ENCODE data around the gene GPI.
"Not testable (repeated sequence)": the region's sequence is repeated elsewhere in the genome, so short reads cannot be mapped to it uniquely, and the experiment has no call there.

The GPI gene

DNA sequence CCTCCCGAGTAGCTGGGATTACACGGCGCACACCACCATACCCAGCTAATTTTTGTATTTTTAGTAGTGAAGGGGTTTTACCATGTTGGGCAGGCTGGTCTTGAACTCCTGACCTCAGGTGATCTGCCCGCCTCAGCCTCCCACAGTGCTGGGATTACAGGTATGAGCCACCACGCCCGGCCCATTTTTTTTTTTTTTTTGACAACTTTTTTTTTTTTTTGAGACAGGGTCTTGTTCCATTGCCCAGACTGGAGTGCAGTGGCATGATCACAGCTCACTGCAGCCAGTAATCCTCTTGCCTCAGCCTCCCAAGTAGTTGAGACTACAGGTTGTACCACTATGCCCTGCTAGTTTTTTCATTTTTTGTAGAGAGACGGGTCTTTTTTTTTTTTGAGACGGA is 35.8 kb downstream of the GPI start:
- DNase-seq (ENCODE audit: extremely low read depth in 1 of 2, low read depth in 1 of 2), result not testable (repeated sequence)

DNA sequence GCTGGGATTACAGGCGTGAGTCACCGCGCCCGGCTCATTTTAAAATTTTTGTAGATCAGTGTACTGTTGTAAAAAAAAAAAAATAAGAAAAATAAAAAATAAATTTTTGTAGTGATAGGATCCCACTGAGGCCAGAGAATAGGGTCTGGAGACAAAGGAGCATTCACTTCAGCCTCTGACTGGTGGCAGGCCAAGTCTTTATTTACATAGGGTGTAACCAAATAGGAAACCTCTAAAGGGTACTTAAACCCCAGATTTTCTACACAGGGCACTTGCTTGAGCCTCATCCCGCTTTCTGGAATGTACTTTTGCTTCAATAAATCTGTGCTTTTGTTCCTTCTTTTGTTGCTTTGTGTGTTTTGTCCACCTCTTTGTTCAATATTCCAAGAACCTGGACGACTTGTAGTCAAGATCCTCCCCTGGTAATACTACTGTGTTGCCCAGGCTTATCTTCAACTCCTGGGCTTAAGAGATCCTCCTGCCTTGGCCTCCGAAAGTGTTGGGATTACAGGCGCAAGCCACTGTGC is 37.1 kb downstream of the GPI start:
- no peak for DNase-seq (ENCODE audit: extremely low read depth in 1 of 2, low read depth in 1 of 2)

DNA sequence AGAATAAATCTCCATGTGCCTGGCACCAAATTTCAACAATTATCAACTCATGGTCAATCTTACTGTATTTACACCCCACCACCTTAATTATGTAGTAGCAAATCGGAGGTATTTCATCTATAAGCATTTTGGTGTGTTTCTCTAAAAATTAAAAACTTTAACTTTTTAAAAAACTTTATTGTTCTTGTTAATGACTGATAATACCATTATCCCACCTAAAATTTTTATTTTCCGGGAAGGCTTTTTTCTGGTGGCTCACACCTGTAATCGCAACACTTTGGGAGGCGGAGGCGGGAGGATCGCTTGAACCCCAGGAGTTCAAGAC is 38.8 kb downstream of the GPI start:
- no peak for DNase-seq (ENCODE audit: extremely low read depth in 1 of 2, low read depth in 1 of 2)

DNA sequence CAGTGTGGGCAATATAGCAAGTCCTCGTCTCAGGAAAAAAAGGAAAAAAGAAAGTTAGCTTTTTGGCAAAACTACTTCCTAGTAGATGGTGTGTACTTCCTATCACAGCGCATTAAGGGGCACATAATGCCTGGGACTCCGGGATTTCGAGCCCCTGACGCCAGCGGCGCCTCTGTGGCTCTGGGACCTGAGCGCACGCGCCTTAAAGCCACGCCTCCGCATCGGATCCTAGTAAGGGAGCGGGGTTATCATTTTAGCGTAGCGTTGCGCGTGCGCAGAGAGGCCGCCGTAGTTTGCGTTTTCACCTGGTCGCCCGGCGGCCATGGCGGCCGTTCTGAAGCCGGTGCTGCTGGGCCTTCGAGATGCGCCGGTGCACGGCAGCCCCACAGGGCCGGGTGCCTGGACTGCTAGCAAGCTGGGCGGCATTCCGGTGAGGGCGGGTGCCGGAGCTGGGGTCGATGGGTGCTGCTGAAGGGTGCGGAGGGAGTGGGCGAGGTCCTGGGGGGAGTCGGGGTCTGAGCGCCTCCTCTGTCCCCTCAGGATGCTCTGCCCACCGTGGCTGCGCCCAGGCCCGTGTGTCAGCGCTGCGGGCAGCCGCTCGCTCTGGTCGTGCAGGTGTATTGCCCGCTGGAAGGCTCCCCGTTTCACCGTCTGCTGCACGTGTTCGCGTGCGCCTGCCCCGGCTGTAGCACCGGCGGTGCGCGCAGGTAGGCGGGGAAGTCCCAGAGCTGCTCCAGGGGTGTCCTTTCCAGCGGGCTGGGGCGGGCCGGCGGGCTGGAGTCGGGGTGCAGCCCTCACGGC is 39.3 kb downstream of the GPI start, which contains the start of gene PDCD2L:
PDCD2L (plus strand) TSS at position 291 of the 801 bp plus-strand sequence; CDS start at position 323, 32 bp downstream.
- DNase-seq (ENCODE audit: extremely low read depth in 1 of 2, low read depth in 1 of 2), result peak; percentile 82 to 92

DNA sequence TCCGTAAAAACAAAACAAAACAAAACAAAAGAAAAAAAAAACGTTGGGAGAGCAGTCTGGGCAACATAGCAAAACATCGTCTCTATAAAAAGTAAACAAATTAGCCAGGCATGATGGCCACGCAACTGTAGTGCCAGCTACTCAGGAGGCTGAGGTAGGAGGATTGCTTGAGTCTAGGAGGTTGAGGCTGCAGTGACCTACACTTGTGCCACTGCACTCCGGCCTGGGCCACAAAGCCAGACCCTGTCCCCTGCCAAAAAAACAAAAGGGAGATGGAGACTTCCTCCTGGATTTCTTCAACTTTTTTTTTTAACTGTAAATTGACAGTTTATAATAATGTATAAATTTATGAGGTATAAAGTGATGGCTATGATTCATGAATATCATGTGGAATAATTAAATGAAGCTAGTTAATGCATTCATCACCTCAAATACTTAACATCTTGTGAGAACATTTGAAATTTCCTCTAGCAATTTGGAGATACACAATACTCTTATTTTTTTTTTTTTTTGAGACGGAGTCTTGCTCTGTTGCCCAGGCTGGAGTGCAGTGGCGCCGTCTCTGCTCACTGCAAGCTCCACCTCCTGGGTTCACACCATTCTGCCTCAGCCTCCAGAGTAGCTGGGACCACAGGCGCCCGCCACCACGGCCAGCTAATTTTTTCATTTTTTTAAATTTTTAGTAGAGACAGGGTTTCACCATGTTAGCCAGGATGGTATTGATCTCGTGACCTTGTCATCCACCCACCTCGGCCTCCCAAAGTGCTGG is 41.1 kb downstream of the GPI start:
- DNase-seq (ENCODE audit: extremely low read depth in 1 of 2, low read depth in 1 of 2), result no peak

DNA sequence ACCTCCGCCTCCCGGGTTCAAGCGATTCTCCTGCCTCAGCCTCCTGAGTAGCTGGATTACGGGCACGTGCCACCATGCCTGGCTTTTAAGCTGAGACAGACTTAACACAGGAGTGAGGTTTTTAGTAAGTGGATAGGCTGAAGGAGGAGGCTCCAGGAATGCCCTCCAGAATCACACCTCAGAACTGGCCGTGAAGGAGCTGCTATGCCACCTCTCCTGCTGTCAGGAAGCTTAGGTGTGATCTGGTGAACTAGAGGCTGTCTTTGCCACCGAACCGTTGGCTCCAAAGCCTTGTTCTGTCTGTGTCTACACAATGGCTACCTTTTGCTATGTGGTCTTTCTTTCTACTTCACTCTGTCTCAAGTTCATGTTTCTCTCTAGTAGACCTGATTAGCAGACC is 43.4 kb downstream of the GPI start:
- no peak for DNase-seq (ENCODE audit: extremely low read depth in 1 of 2, low read depth in 1 of 2)

DNA sequence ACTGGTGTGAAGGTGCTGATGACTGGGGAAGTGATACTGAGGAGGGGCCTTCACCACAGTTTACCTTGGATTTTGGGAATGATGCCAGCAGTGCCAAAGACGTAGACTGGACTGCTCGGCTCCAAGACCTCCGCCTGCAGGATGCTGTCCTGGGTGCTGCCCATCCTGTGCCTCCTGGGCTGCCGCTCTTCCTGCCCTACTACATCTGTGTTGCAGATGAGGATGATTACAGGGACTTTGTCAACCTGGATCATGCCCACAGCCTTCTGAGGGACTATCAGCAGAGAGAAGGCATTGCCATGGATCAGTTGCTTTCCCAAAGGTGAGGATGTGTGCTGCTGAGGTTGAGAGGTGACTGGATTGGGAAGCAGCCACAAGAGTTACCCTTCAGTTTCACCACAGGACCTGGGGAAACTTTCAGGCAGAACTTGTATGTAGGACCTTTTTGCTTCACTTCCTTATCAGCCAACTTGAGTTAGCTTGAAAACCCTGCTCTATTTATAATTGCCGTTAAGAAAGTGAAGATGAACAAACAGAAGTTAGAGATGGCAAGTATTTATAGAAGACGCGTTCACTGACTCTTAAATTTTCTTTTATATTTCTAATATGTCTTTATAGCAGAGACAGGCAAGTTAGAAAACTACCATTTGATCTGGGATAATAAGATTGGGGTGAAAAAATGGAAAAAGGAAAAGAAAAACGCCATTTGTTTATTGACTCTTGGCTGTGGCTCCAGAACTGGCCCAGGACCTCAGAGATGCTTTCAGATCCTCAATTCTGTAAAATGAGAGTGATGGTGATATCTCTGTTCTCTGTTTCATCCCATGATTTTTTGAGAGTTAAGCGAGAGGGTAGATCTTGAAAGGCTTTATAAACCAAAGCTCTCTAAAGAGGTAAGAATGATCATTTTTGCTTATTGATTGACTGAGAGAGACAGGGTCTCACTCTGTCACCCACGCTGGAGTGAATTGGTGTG is 44.5 kb downstream of the GPI start:
- DNase-seq (ENCODE audit: extremely low read depth in 1 of 2, low read depth in 1 of 2), result no peak

DNA sequence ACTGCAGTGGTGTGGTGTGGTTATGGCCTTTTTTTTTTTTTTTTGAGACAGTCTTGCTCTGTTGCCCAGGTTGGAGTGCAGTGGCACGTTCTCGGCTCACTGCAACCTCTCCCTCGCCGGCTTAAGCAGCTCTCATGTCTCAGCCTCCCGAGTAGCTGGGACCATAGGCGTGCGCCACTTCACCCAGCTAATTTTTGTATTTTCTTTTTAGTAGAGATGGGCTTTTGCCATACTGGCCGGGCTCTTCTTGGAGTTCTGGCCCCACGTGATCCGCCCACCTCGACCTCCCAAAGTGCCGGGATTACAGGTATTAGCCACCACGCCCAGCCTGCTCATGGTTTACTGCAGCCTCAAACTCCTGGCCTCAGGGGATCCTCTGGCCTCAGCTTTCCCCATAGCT is 46.2 kb downstream of the GPI start:
- DNase-seq (ENCODE audit: extremely low read depth in 1 of 2, low read depth in 1 of 2), result no peak

DNA sequence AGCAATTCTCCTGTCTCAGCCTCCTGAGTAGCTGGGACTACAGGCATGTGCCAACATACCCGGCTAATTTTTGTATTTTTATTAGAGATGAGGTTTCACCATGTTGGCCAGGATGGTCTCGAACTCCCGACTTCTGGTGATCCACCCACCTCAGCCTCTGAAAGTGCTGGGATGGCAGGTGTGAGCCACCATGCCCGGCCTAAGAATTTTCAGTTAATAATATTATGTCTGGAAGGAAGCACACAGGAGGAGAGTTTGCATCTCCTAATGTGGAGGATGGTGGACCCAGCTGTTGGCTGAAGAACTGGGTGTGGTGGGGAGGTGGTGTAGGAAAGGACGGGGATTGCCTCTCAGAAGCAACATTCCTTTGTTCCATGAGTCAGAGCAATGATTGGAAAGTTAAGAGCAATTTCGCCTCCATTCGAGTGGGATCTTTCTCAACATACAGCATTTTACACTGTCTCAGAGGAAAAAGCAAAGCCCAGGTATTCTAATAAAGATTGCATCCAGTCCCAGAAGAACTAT is 51.1 kb downstream of the GPI start:
- no peak for DNase-seq (ENCODE audit: extremely low read depth in 1 of 2, low read depth in 1 of 2)

DNA sequence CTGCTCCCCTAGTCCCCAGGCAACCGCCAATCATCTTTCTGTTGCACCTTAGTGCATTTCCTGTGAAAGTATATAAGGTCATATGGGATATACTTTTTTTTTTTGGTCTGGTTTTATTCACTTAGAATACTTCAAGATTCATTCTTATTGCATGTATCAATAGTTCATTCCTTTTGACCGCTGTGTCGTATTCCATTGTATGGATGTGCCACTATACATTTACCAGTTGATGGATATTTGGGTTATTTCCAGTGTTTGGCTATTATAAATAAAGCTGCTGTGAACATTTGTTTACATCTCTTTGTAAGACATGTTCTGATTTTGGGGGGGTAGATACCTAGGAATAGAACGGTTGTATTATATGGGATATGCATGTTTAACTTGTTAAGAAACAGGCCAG is 53.3 kb downstream of the GPI start:
- no peak for DNase-seq (ENCODE audit: extremely low read depth in 1 of 2, low read depth in 1 of 2)

DNA sequence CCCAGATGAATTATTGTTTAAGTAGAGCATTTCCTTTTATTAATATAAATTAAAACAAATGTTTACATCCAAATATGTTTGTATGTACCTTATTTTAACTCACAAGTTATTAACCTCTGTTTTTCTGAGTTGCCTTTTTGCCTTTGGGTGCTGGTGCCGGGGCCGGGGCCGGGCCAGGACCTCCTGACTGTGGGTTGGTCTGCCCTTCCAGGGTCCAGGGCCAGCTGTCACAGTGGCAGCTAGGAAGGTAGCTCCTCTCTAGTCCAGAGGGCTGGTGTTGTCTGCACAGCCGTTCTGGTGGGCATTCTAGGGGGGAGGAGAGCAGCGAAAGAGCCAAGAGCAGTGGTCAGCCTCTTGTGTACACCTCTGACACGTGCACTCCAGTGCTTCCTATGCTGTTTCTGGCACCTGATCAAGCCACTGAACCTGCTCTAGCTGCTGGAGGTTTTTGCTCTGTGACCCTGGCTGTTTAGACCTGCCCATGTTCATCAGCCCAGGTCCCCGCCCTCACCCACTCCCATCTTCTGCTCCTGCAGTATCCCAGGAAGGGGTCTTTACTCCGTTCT is 61.2 kb downstream of the GPI start:
- DNase-seq (ENCODE audit: extremely low read depth in 1 of 2, low read depth in 1 of 2), result no peak

DNA sequence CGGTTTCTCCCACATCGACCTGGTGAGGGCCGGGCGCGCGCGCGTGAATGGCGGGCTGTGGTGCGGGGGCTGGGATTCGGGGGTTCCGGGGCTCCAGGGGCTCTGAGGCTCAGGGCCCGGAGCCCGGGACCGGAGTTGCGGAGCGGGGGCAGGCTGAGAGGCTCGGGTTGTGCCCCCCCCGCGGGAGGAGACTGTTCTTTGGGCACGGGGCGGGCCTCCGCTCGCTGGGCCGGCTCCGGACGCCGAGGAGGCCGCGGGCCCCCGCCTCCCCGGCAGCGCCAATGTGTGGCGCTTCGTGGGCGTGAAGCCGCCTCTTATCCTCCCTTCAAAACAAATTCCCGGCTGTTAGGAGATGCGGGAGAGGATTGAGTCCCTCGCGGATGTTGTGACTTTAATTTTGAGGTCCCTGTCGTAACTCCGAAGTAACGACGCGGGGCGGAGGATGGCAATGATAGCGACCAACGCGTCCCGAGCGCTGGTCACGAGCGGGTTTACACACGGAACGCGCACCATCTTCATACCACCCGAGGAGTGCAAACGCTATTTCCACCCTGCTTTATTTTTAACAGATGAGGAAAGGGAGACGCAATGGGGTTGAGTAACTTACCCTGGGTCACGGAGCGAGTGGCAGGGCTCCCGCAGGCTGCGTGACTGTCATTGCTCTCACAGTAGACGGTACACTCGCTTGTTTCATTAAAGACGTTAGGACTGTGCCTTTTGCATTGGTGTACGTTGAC is 63.7 kb downstream of the GPI start:
- peak in 1 of 2 donors; percentile 25 for DNase-seq (ENCODE audit: extremely low read depth in 1 of 2, low read depth in 1 of 2)

DNA sequence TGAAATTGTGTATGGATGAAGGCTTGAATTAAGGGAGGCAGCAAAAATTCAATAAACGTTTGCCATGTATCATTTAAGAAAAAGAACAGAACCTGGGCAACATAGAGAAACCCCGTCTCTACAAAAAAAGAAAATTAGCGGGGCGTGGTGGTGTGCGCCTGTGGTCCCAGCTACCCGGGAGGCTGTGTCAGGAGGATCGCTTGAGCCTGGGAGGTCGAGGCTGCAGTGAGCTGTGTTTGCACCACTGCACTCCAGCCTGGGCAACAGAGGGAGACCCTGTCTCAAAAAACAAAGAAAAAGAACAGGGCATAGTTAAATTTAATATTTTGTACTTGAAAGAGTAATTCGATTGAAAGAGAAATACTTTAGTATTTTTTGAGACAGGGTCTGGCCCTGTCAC is 64.6 kb downstream of the GPI start:
- no peak for DNase-seq (ENCODE audit: extremely low read depth in 1 of 2, low read depth in 1 of 2)

DNA sequence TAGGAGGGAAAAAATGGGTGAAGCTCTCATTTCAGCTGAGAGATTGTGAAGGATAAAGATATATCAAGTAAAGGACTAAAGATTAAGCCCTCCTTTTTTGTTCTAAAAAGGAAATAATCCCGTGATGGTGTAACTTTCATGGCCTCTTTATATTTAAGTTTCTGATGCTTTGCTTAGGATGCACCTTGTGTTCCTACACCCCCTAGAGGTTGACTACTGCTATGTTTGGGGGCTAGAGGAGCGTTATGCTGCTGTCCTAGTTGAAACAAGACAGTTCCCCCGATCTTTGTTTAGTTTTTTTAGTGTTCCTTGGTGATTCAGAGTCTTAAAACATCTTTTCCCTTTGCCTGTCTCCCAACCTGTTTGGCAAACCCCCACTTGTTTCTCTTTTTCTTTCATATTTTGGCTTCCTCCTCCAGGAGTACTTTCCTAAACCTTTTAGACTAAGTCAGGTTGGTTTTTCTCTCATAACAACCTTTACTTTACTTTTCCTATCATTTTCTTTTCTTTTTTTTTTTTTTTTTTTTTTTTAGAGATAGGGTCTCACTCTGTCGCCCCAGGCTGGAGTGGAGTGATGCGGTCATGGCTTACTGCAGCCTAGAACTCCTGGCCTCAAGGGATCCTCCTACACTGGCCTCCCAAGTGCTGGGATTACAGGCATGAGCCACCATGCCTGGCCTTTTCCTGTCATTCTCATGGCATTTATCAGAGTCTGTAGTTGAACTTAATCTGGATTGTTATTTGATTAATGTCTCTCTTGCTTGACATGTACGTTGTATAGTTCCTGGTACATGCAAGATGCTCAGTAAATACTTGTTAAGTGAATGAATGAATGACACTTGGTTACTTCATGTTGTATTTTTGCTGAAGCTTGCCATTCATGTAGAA is 66.0 kb downstream of the GPI start:
- DNase-seq (ENCODE audit: extremely low read depth in 1 of 2, low read depth in 1 of 2), result no peak

DNA sequence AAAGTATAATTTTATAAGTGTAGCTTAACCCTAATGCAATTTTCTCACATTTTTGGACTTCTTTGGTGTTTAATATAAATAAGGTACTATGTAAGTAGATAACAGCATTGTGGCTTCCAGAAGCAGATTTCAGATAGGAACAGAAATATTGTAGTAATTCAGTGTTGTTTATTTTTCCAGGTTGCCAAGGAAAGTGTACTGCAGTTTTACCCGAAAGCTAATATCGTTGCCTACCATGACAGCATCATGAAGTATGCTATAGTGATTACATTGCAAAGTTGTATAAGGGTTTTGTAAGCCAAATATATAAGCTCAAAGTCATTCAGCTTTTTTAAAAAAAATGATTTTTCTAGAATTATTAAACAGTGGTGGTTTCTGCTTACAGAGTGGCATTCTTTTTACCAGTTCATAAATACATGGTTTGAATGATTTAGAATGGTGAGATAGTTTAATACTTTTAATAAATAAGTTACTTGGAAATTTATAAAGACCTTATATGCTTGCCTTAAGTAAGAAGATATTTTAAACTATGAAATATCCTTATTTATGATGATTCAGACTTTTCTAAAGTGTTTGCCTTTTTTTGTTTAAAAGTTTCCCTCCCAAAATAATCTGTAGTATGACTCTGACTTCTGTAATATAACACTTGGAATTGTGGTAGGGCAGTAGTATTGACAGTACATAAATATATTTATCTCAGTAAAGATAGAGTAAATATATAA is 66.8 kb downstream of the GPI start:
- DNase-seq (ENCODE audit: extremely low read depth in 1 of 2, low read depth in 1 of 2), result no peak

DNA sequence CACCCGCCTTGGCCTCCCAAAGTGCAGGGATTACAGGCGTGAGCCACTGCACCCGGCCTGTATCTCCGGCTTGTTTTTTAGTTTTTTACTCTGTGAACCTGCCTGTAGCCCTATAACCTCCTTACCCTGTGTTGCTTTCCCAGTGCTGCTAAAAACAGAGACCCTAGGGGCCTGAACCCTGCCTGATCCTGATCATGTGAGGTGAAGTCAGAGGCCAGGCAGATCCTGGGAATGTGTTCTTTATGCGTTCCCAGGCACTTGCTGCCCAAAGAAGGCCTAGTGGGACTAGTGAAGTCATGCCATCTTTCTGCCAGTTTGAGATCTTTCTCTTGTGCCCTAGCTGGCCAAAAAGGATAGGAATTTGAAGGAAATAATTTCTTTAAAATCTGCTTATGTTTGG is 67.8 kb downstream of the GPI start:
- DNase-seq (ENCODE audit: extremely low read depth in 1 of 2, low read depth in 1 of 2), result no peak

DNA sequence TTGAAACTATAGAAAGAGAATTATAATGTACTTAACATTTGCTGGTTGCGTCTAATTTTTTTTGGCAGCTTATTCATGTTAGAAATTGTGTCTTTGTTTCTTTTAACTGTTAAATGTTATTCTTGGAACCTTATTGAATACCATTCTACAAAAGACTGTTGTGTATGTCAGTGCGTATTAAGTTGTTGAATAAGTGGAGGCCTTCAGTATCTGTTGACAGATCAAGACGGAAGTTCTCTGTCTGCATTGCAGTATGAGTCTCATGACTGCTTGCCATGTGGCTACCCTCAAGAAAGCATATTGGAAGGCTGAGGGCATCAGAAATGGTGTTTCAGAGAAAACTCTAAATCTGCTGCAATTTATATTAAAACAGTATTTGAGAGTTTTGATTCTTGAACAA is 71.7 kb downstream of the GPI start:
- DNase-seq (ENCODE audit: extremely low read depth in 1 of 2, low read depth in 1 of 2), result no peak

DNA sequence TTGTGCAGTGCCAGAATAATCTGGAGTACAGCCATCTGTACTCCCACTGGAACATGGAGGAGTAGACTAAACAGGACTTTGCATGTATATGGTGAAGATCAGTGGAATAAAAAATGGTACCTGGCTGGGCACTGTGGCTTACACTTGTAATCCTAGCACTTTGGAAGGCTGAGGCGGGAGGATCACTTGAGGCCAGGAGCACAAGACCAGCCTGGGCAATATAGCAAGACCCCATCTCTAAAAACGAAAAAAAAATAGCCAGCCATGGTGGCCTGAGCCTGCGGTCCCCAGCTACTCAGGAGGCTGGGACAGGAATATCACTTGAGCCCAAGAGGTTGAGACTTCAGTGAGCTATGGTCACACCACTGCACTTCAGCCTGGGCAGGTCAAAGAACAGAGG is 83.2 kb downstream of the GPI start:
- DNase-seq (ENCODE audit: extremely low read depth in 1 of 2, low read depth in 1 of 2), result no peak
